CD4-positive, alpha-beta T cell treated with Interleukin-10 for 1 hour (primary cell): ENCODE measurements around the gene ACOT13.
"Not testable (repeated sequence)": the region's sequence is repeated elsewhere in the genome, so short reads cannot be mapped to it uniquely, and the experiment has no call there.

Experiments used
- DNase-seq: peaks from one replicate; pipeline ENCODE4 v3.0.0-alpha.2; 2020

Gene ACOT13

GRCh38 chr6:24734166-24734565, 67.3 kb downstream of the ACOT13 start:
- no peak for DNase-seq

DNA sequence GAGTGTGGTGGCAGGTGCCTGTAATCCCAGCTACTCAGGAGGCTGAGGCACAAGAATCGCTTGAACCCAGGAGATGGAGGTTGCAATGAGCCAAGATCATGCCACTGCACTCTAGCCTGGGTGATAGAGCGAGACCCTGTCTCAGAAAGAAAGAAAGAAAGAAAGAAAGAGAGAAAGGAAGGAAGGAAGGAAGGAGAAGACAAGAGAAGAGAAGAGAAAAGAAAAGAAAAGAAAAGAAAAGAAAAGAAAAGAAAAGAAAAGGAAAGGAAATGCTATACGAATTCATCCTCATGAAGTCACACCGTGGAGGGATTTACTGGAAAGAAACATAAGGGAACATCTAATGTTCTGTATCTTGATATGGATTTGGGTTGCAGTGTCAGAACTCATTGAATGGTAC, 67.8 kb downstream of the ACOT13 start:
- DNase-seq: not testable (repeated sequence)

DNA sequence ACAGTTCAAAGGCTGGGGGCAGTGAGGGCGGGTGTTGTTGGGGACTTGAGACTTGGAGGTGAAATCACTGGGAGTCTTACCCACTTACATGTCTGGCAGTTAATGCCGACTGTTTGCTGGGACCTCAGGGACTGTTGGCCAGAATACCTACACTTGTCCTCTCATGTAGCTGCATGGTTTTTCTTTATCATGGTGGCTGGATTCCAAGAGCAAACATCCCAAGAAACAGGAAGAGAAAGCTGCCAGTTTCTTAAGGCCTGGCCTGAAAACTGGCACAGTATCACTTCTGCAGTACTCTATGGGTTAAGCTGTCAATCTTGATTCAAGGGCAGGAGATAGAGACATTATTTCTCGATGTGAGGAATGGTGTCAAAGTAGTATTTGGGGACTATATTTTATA, 71.9 kb downstream of the ACOT13 start:
- DNase-seq: no peak

GRCh38 chr6:24740861-24741260, 74.0 kb downstream of the ACOT13 start:
- no peak for DNase-seq

- DNase-seq: no peak
Measured at GRCh38 chr6:24742216-24742738, 75.4 kb downstream of the ACOT13 start.

DNA sequence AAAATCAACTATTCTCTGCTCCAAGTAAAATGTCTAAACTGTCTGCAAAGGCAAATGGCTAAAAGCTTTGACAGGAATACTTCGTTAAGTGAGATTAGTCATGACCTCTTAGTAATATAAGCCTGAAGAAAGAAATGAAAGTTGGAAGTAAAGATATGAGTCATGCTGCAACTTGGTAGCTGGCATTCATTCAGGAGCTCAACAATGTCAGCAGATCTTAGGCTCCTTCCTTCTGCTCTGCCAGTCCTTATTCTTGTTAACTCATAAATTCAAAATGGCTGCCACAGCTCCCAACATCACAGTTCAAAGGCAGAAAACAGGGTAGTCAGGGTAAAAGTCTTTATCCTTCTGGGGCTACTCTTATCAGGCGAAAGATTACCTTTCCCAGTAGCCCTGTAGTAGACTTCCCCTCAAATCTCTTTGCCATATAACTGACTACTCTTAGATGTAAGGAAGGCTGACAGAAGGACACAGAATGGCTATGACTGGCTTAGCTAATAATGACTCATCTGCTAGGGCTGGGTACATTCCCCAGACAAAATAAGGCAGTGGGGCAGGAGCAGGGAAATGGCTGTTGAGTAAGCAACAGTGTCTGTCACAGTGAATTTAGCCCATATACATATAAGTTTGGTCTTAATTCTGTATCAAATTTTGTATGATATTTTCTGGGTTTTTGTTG, 76.5 kb downstream of the ACOT13 start:
- DNase-seq: no peak

- DNase-seq: no peak
Measured at GRCh38 chr6:24743944-24744335, 77.1 kb downstream of the ACOT13 start.

DNA sequence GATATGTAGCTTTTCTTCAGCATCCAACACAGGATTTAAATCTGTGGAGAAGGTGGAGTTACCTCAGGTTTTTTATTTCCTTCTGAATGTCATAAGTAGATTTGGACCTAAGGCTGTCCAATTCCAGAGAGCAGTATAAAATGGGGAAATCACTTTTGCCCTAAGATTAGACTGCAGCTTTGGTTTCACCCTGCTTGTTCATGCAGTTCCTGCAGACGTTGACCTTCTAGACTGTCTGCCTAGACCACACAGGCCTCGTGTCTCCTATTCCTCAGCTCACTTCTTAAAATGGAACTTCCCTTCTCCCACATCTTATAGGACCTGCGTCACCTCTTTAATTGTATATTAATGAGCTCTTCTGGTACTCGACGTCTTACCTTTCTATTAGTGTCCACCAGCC, 78.0 kb downstream of the ACOT13 start:
- peak; percentile 4 for DNase-seq

DNA sequence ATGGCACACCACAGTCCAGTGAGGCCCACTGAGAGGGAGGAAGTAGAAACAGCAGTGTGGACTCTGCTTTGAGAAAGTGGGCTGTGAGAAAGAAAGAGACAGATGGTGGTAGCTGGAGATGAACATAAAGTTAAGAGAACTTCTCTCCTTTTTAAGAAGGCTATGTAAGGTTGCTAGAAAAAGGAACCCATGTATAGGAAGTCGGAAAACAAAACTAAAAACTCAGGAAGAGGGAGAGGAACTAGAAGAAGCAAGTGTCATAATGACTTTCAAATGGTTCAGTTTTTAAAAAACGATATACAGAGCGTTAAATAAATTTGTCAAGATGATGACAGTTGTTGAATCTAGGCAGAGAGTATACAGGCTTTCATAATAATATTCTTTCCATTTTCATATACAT, 82.4 kb downstream of the ACOT13 start:
- no peak for DNase-seq

DNA sequence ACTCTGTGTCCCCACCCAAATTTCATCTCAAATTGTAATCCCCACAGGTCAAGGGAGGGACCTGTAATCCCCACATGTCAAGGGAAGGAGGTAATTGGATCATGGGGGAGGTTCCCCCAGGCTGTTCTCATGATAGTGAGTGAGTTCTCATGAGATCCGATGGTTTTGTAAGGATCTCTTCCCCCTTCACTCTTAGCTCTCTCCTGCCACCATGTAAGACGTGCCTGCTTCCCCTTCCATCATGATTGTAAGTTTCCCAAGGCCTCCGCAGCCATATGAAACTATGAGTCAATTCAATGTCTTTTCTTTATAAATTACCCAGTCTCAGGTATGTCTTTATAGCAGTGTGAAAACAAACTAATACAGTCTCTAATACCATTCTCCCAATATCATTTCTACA, 84.0 kb downstream of the ACOT13 start:
- not testable (repeated sequence) for DNase-seq

GRCh38 chr6:24752503-24752902, 85.6 kb downstream of the ACOT13 start:
- DNase-seq: no peak

DNA sequence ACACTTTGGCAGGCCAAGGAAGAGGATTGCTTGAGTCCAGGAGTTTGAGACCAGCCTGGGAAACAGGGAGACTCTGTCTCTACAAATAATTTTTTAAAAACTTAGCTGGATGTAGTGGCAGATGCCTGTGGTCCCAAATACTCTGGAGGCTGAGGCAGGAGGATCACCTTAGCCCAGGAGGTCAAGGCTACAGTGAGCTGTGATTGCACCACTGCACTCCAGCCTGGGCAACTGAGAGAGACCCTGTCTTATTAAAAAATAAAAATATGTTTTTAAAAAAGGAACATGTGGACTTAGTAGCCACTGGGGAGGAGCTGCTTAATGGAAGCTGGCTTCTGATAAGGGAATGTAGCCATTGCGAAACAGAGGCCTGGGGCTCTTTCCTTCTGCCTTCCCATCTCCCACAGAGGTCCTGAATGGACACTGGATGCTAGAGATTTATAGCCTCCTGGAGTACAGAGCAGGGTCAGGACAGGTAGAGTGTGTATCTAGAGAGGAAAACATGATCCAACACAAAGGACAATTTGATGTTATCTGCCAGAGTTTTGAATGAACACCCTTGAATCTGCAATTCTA, 86.1 kb downstream of the ACOT13 start:
- no peak for DNase-seq

- no peak for DNase-seq
Measured at GRCh38 chr6:24753545-24753944, 86.7 kb downstream of the ACOT13 start.

DNA sequence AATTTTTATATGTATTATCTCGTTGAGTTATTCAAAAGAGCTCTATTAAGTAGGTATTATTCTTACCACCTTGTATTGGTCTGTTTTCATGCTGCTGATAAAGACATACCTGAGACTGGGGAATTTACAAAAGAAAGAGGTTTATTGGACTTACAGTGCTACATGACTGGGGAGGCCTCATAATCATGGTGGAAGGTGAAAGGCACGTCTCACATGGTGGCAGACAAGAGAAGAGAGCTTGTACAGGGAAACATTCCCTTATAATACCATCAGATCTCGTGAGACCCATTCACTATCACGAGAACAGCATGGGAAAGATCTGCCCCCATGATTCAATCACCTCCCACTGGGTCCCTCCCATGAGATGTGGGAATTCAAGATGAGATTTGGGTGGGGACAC, 87.5 kb downstream of the ACOT13 start:
- not testable (repeated sequence) for DNase-seq
